ENCODE results near the gene SEL1L3. TPM values are rescaled to one million over a fixed set of nuclear protein-coding genes. Genes with fewer than 3 reads are reported as not detected.

The SEL1L3 gene
- total and polyA plus RNA-seq, 9 of the 15 experiments (the other 6 are each of a cell fraction or from before 2014, with no cell fraction given) = 10.0 to 44.3 (median 21.6) TPM

GRCh38 chr4:25874655-25875054, 11.9 kb upstream of the SEL1L3 start (continued):
- TF ChIP-seq UBTF (IDR thresholded peaks at IDR 0.05; ENCODE audit: borderline replicate concordance in 1 of 2, low read depth in 2 of 2, low read length in 2 of 2) = no peak
- no peak for TF ChIP-seq BMI1 (IDR thresholded peaks at IDR 0.05; ENCODE audit: low read length)
- TF ChIP-seq NFXL1 (CRISPR knock-in tag; IDR thresholded peaks at IDR 0.05) = no peak
- TF ChIP-seq, protein P1, sequence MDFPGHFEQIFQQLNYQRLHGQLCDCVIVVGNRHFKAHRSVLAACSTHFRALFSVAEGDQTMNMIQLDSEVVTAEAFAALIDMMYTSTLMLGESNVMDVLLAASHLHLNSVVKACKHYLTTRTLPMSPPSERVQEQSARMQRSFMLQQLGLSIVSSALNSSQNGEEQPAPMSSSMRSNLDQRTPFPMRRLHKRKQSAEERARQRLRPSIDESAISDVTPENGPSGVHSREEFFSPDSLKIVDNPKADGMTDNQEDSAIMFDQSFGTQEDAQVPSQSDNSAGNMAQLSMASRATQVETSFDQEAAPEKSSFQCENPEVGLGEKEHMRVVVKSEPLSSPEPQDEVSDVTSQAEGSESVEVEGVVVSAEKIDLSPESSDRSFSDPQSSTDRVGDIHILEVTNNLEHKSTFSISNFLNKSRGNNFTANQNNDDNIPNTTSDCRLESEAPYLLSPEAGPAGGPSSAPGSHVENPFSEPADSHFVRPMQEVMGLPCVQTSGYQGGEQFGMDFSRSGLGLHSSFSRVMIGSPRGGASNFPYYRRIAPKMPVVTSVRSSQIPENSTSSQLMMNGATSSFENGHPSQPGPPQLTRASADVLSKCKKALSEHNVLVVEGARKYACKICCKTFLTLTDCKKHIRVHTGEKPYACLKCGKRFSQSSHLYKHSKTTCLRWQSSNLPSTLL (IDR thresholded peaks at IDR 0.05) = no peak
- TF ChIP-seq E2F3 (CRISPR knock-in tag; IDR thresholded peaks at IDR 0.05) = no peak

GRCh38 chr4:25873632-25874129, 10.9 kb upstream of the SEL1L3 start:
- H3K27me3 ChIP-seq (ENCODE audit: control insufficient read depth in 2 of 2, insufficient read depth in 2 of 2, low read length in 2 of 2) = peaks cover 33 to 41% of the 10 kb centered on the region in 2 experiments; a peak in 4 of 5 replicates
- H3K9me3 ChIP-seq (replicated peaks; ENCODE audit: control insufficient read depth, insufficient read depth, low read depth, low read length) = no peaks in the 10 kb centered on the region
- intact Hi-C loops (cut with micrococcal nuclease) = no loop called here
- ATAC-seq = no peak
- H3K4me2 ChIP-seq (ENCODE audit: insufficient read depth, low read length) = no peak overlapping the region
- CTCF ChIA-PET (ENCODE audit: low intra/inter-chr PET ratio) = no interaction called here
- no peaks in the 10 kb centered on the region for H3K79me2 ChIP-seq (ENCODE audit: control insufficient read depth, insufficient read depth, low read length)
- POLR2A ChIA-PET = no interaction called here
- no peaks in the 10 kb centered on the region for H3K36me3 ChIP-seq (ENCODE audit: control insufficient read depth, insufficient read depth, low read length)
- no peaks in the 10 kb centered on the region for H3K9me1 ChIP-seq (ENCODE audit: control insufficient read depth, insufficient read depth, low read length)
- H3K9ac ChIP-seq (ENCODE audit: insufficient read depth in 1 of 2, low read depth in 2 of 2, low read length in 2 of 2) = no peak overlapping the region
- no peak for DNase-seq (ENCODE audit: extremely low read depth in 1 of 4, low spot score in 3 of 4)
- H4K20me1 ChIP-seq (replicated peaks; ENCODE audit: control insufficient read depth, insufficient read depth, low read length) = no peaks in the 10 kb centered on the region
- in situ Hi-C loops (cut with MboI) = no loop called here
- TF ChIP-seq CBX2 (IDR thresholded peaks at IDR 0.05; ENCODE audit: insufficient read depth, low read length, poor library complexity, severe bottlenecking) (peak; percentile 56), ZNF217 (CRISPR knock-in tag; IDR thresholded peaks at IDR 0.05) (no peak)
- FAIRE-seq = no peak
- no peaks in the 10 kb centered on the region for H3K4me1 ChIP-seq (replicated peaks in 1 of 2; ENCODE audit: control insufficient read depth in 2 of 2, insufficient read depth in 2 of 2, low read length in 2 of 2)
- H3K27ac ChIP-seq (ENCODE audit: extremely low read depth, low read depth, low read length) = no peak overlapping the region
- no peak overlapping the region for H3K4me3 ChIP-seq
- BruUV-seq (replicated peaks) = no TSS peak
- WGBS (ENCODE audit: insufficient coverage, low coverage, missing lambda C conversion rate) = 2% methylated on average over 6 of the region's 7 CpGs
- H2AFZ ChIP-seq (ENCODE audit: low read depth, low read length) = no peak overlapping the region
